Right lobe of liver (tissue), 6 donors: ENCODE results near the gene SIGLEC15. TPM values are rescaled to one million over a fixed set of nuclear protein-coding genes. Genes with fewer than 3 reads are reported as not detected.
A peak's percentile ranks its signal among the peaks of the same experiment; 100 is the strongest.

Experiments used
- ATAC-seq, 4 donors: fragments of 200-7000 bp; cut with Tn5 transposase; one replicate each; pipeline ENCODE4 v1.9.1; 2020; ENCODE audit warnings: mild to moderate bottlenecking in 4 of 4, moderate library complexity in 4 of 4
- DNase-seq, 3 donors: peaks; one replicate each; pipeline ENCODE4 v3.0.0-alpha.2; 2020
- H3K27ac ChIP-seq, 3 donors: fragments of 200-600 bp; one replicate each; pipeline ENCODE4 v1.8.0; 2022
- H3K27me3 ChIP-seq, 2 donors: fragments of 200-600 bp; one replicate each; pipeline ENCODE4 v1.8.0; 2022
- H3K36me3 ChIP-seq, 4 donors: fragments of 200-600 bp; sonication (generic) in 1 of 4; one replicate each; pipeline versions ENCODE4 v1.5.1 to v1.8.0; 2017 to 2022; ENCODE audit warnings: control low read depth in 1 of 4
- H3K4me1 ChIP-seq, 4 donors: fragments of 200-600 bp; sonication (generic) in 1 of 4; one replicate each; pipeline versions ENCODE4 v1.5.1 to v1.8.0; 2017 to 2022; ENCODE audit warnings: control low read depth in 1 of 4
- H3K4me3 ChIP-seq, 3 donors: fragments of 200-600 bp; one replicate each; pipeline ENCODE4 v1.8.0; 2022
- H3K9me3 ChIP-seq, 4 donors: fragments of 200-600 bp; sonication (generic) in 1 of 4; one replicate each; pipeline versions ENCODE4 v1.5.1 to v1.8.0; 2017 to 2022; ENCODE audit warnings: control low read depth in 1 of 4
- CTCF ChIP-seq, 4 donors: fragments of 200-600 bp in 3 of 4; fragments of 450-650 bp in 1 of 4; IDR thresholded peaks; one replicate each; pipeline versions ENCODE4 v1.5.1 to v1.8.0; 2016 to 2022; ENCODE audit warnings: antibody characterized with exemption in 4 of 4, mild to moderate bottlenecking in 2 of 4
- POLR2A ChIP-seq: fragments of 450-650 bp; IDR thresholded peaks from one replicate; pipeline ENCODE4 v1.6.1; 2017; ENCODE audit warnings: antibody characterized with exemption, mild to moderate bottlenecking
- WGBS: methylation state at CpG from one replicate; pipeline ENCODE4 v1.1.6; 2018; ENCODE audit warnings: low coverage, low lambda C conversion rate; ENCODE audit not compliant: insufficient coverage; ENCODE audit errors: missing lambda C conversion rate; 5-methylcytosine and 5-hydroxymethylcytosine counted together
- intact Hi-C, 2 donors: fragments of 100-400 bp; cut with DNase I; formaldehyde crosslinking; loops; one replicate each; pipeline versions ENCODE4 v1.11.2 to v1.14.1; 2022
- total RNA-seq, 6 experiments: library from RNA; depleted of rRNA in 2 of 6; stranded (reverse); fragments of >200 nt in 2 of 6; fragmentation: NEBNext Ultra II Directional in 3 of 6; extraction: Animal tissue kit (Norgen Biotek cat#: 25700) in 3 of 6; gene quantifications; one replicate each; pipeline versions ENCODE4 v1.1.0 to v1.2.4, GENCODE V29; 2016 to 2023
- donor health status: DM: no; HTN: yes; CAD: no.
- donor health status: DM: no; HTN: no; CAD: no.
- donor health status: DM: no; HTN: no; CAD: no.
- donor health status: DM: no; HTN: yes; CAD: no.
- donor health status: DM: no; HTN: yes; CAD: no.

Gene SIGLEC15
- total RNA-seq, 6 experiments from 2014 or later = 0.12 to 0.35 (median 0.19) TPM; not detected in 2

GRCh38 chr18:45836242-45837205 lies 11.0 kb downstream of the SIGLEC15 start:
- WGBS = 57% methylated on average over 10 of the region's 14 CpGs
- Histone ChIP-seq H3K9me3 (no peaks in the 10 kb centered on the region), H3K27me3 (no peaks in the 10 kb centered on the region), H3K36me3 (no peaks in the 10 kb centered on the region), H3K4me3 (no peak overlapping the region), H3K27ac (no peak overlapping the region), H3K4me1 (peaks cover 0 to 9% (median 0%) of the 10 kb centered on the region in 4 donors)
- DNase-seq (no peak), ATAC-seq (peak in 1 of 4 donors; percentile 22)
- TF ChIP-seq CTCF (IDR thresholded peaks at IDR 0.05) (no peak), POLR2A (no peak)
- intact Hi-C loops = loop anchor here in 1 of 2 donors (10.0 kb wide), 1 partner anchor 112 kb away; the partner anchor contains the start of gene SLC14A1

- DNase-seq (peak in 1 of 3 donors; percentile 50), ATAC-seq (peak in 2 of 4 donors; percentile 10 to 34)
- peak overlapping the region in 1 of 3 donors; percentile 24 for H3K4me3 ChIP-seq
- H3K36me3 ChIP-seq = no peaks in the 10 kb centered on the region
- TF ChIP-seq CTCF (IDR thresholded peaks at IDR 0.05) (peak in 1 of 4 donors; percentile 5), POLR2A (no peak)
- WGBS = 55% methylated on average over 2 of the region's 84 CpGs
- H3K4me1 ChIP-seq = peaks cover 0 to 9% (median 0%) of the 10 kb centered on the region in 4 donors
- intact Hi-C loops = loop anchor here in 1 of 2 donors (10.0 kb wide), 1 partner anchor 113 kb away; the partner anchor contains the start of gene SLC14A1
- H3K27ac ChIP-seq = no peak overlapping the region
- no peaks in the 10 kb centered on the region for H3K9me3 ChIP-seq
- no peaks in the 10 kb centered on the region for H3K27me3 ChIP-seq
These were observed 12.0 kb downstream of the SIGLEC15 start for GRCh38 chr18:45837283-45838070.

- peak overlapping the region; percentile 7 to 18 (median 11) for H3K4me3 ChIP-seq
- H3K4me1 ChIP-seq = peaks cover 0 to 9% (median 0%) of the 10 kb centered on the region in 4 donors
- TF ChIP-seq POLR2A (no peak), CTCF (IDR thresholded peaks at IDR 0.05) (peak in 1 of 4 donors; percentile 6)
- H3K9me3 ChIP-seq = no peaks in the 10 kb centered on the region
- ATAC-seq (peak; percentile 77 to 85 (median 81)), DNase-seq (peak; percentile 79 to 84 (median 83))
- no peaks in the 10 kb centered on the region for H3K36me3 ChIP-seq
- no peaks in the 10 kb centered on the region for H3K27me3 ChIP-seq
- H3K27ac ChIP-seq = no peak overlapping the region
- intact Hi-C loops = loop anchor here in 1 of 2 donors (10.0 kb wide), 1 partner anchor 114 kb away; the partner anchor contains the start of gene SLC14A1
- 54% methylated on average over 3 of the region's 53 CpGs for WGBS
These were observed 13.0 kb downstream of the SIGLEC15 start for GRCh38 chr18:45838302-45839070.
